GM12878 (cell line): ENCODE results near the gene GRM3. TPM values are rescaled to one million over a fixed set of nuclear protein-coding genes. Genes with fewer than 3 reads are reported as not detected.

ENCODE experiments used
- ATAC-seq: fragments of 200-7000 bp; cut with Tn5 transposase; 3 replicates; pipeline ENCODE4 v1.9.1; 2020; ENCODE audit warnings: mild to moderate bottlenecking, moderate library complexity
- BruUV-seq: library from RNA; stranded (reverse); fragments of 400-500 nt; replicated peaks from 2 replicates; lab custom pipeline; 2021; lab: Mats Ljungman, UMichigan
- CTCF ChIA-PET: fragments of 300-600 bp; sonication (Branson Sonifier 250); formaldehyde crosslinking; extraction: SDS; loops from one replicate; lab custom pipeline; 2021; ENCODE audit warnings: inconsistent platforms; lab: Yijun Ruan, JAX
- POLR2A ChIA-PET: fragments of 350-600 bp; formaldehyde crosslinking; extraction: SDS; loops from one replicate; lab custom pipeline; 2021; ENCODE audit warnings: inconsistent platforms; lab: Charles Lee
- RAD21 ChIA-PET: fragments of 300-600 bp; sonication (Branson Sonifier 250); formaldehyde crosslinking; loops from one replicate; lab custom pipeline; 2023; ENCODE audit warnings: antibody characterized with exemption; ENCODE audit not compliant: unreplicated experiment; lab: Charles Lee
- SMC1A ChIA-PET: fragments of 300-600 bp; sonication (Branson Sonifier 250); formaldehyde crosslinking; loops from one replicate; lab custom pipeline; 2023; ENCODE audit not compliant: unreplicated experiment, uncharacterized antibody; lab: Charles Lee
- DNase-seq: peaks from one replicate; pipeline ENCODE4 v3.0.0-alpha.2; 2011; ENCODE audit warnings: low read depth, low spot score
- FAIRE-seq: peaks from 3 replicates; lab custom pipeline; 2011; peaks lifted over from hg19 to GRCh38; lab: Jason Lieb, UNC
- H2AFZ ChIP-seq: 2 replicates; pipeline ENCODE4 v1.6.0; 2011; ENCODE audit warnings: low read depth, low read length, control low read depth; ENCODE audit not compliant: control insufficient read depth
- H3K27ac ChIP-seq: 2 replicates; pipeline ENCODE4 v1.5.1; 2011; ENCODE audit warnings: control low read depth; ENCODE audit not compliant: control insufficient read depth, insufficient read depth
- H3K27me3 ChIP-seq, 2 experiments: replicated peaks in 1 of 2; 2 replicates each; pipeline versions ENCODE4 v1.6.0 to v1.6.1; 2011; ENCODE audit warnings: low read length in 1 of 2; ENCODE audit not compliant: control insufficient read depth in 2 of 2, insufficient read depth in 2 of 2
- H3K36me3 ChIP-seq, 2 experiments: 2 replicates each; pipeline ENCODE4 v1.5.1; 2011; ENCODE audit warnings: low read length in 1 of 2; ENCODE audit not compliant: control insufficient read depth in 2 of 2, insufficient read depth in 2 of 2
- H3K4me1 ChIP-seq: 2 replicates; pipeline ENCODE4 v1.6.1; 2011; ENCODE audit warnings: mild to moderate bottlenecking, low read length, moderate library complexity, mixed read lengths; ENCODE audit not compliant: control insufficient read depth, insufficient read depth
- H3K4me2 ChIP-seq: 2 replicates; pipeline ENCODE4 v1.6.0; 2011; ENCODE audit warnings: control low read depth; ENCODE audit not compliant: control insufficient read depth, insufficient read depth
- H3K4me3 ChIP-seq: fragments of 200-600 bp; sonication (generic); 2 replicates; pipeline ENCODE4 v1.5.1; 2016
- H3K79me2 ChIP-seq: 2 replicates; pipeline ENCODE4 v1.6.0; 2011; ENCODE audit warnings: low read length; ENCODE audit not compliant: control insufficient read depth, insufficient read depth
- H3K9ac ChIP-seq: 2 replicates; pipeline ENCODE4 v1.8.0; 2011; ENCODE audit warnings: low read length, control low read depth, mixed read lengths; ENCODE audit not compliant: control insufficient read depth, insufficient read depth
- H3K9me3 ChIP-seq: replicated peaks from 3 replicates; pipeline ENCODE4 v1.5.1; 2011; ENCODE audit warnings: mild to moderate bottlenecking, low read length; ENCODE audit not compliant: control insufficient read depth, insufficient read depth
- H4K20me1 ChIP-seq: 2 replicates; pipeline ENCODE4 v1.6.0; 2011; ENCODE audit not compliant: control insufficient read depth, insufficient read depth
- E2F4 ChIP-seq: IDR thresholded peaks from 2 replicates; pipeline ENCODE4 v1.6.1; 2012; ENCODE audit warnings: low read depth, low read length, improper control_type of control experiment
- EGR1 ChIP-seq, 2 experiments: IDR thresholded peaks; 1 replicate in 1 of 2; 2 replicates in 1 of 2; pipeline ENCODE4 v1.6.1; 2011 to 2012; ENCODE audit warnings: low read depth in 2 of 2, low read length in 2 of 2, borderline replicate concordance in 1 of 2, mild to moderate bottlenecking in 1 of 2, moderate library complexity in 1 of 2
- FOXK2 ChIP-seq: fragments of 450-650 bp; IDR thresholded peaks from 2 replicates; pipeline ENCODE4 v1.6.1; 2017; ENCODE audit warnings: mild to moderate bottlenecking, moderate library complexity
- IKZF2 ChIP-seq, 2 experiments: fragments of 450-650 bp; IDR thresholded peaks; 2 replicates each; pipeline ENCODE4 v1.6.1; 2017; ENCODE audit warnings: mild to moderate bottlenecking in 2 of 2, moderate library complexity in 2 of 2
- IRF3 ChIP-seq: fragments of 450-650 bp; IDR thresholded peaks from 2 replicates; pipeline ENCODE4 v1.6.1; 2014; ENCODE audit warnings: mild to moderate bottlenecking
- MLLT1 ChIP-seq: fragments of 450-650 bp; IDR thresholded peaks from 2 replicates; pipeline ENCODE4 v1.6.1; 2016; ENCODE audit warnings: mild to moderate bottlenecking
- NFIC ChIP-seq: IDR thresholded peaks from 2 replicates; pipeline ENCODE4 v1.6.1; 2012; ENCODE audit warnings: low read depth, mild to moderate bottlenecking, inconsistent platforms, low read length, moderate library complexity
- NFXL1 ChIP-seq: fragments of 450-650 bp; IDR thresholded peaks from 2 replicates; pipeline ENCODE4 v1.6.1; 2017; ENCODE audit warnings: antibody characterized with exemption, mild to moderate bottlenecking, borderline replicate concordance
- NR2C2 ChIP-seq: IDR thresholded peaks from 2 replicates; pipeline ENCODE4 v1.6.1; 2011; ENCODE audit warnings: borderline replicate concordance, low read depth; ENCODE audit not compliant: control insufficient read depth, insufficient read length
- PAX8 ChIP-seq: fragments of 450-650 bp; IDR thresholded peaks from 2 replicates; pipeline ENCODE4 v1.6.1; 2017; ENCODE audit warnings: mild to moderate bottlenecking, moderate library complexity
- PKNOX1 ChIP-seq: fragments of 450-650 bp; IDR thresholded peaks from 2 replicates; pipeline ENCODE4 v1.6.1; 2016; ENCODE audit warnings: mild to moderate bottlenecking
- RAD51 ChIP-seq: fragments of 450-650 bp; IDR thresholded peaks from 2 replicates; pipeline ENCODE4 v1.6.1; 2016; ENCODE audit warnings: moderate library complexity, mild to moderate bottlenecking, inconsistent platforms
- RUNX3 ChIP-seq: IDR thresholded peaks from 2 replicates; pipeline ENCODE4 v1.6.1; 2012; ENCODE audit warnings: low read length, inconsistent platforms
- SREBF2 ChIP-seq: IDR thresholded peaks from 2 replicates; pipeline ENCODE4 v1.6.1; 2012; ENCODE audit warnings: mild to moderate bottlenecking, low read length
- WRNIP1 ChIP-seq: IDR thresholded peaks from 2 replicates; pipeline ENCODE4 v1.6.1; 2011; ENCODE audit warnings: low read depth, low read length, improper control_type of control experiment, borderline replicate concordance
- ZBTB33 ChIP-seq: fragments of 450-650 bp; IDR thresholded peaks from 2 replicates; pipeline ENCODE4 v1.6.1; 2017; ENCODE audit warnings: mild to moderate bottlenecking
- ZZZ3 ChIP-seq: IDR thresholded peaks from 2 replicates; pipeline ENCODE4 v1.6.1; 2011; ENCODE audit warnings: low read depth; ENCODE audit not compliant: control insufficient read depth, insufficient read length
- WGBS: methylation state at CpG from one replicate; pipeline ENCODE4 v1.1.6; 2016; ENCODE audit warnings: low lambda C conversion rate; ENCODE audit not compliant: insufficient replicate concordance, insufficient coverage; ENCODE audit errors: missing lambda C conversion rate; 5-methylcytosine and 5-hydroxymethylcytosine counted together
- in situ Hi-C: fragments of 300-500 bp; cut with MboI; formaldehyde crosslinking; loops from 9 replicates; pipeline ENCODE4 v1.14.3; 2018; ENCODE audit warnings: mixed read lengths
- intact Hi-C: fragments of 100-400 bp; cut with micrococcal nuclease; formaldehyde crosslinking; loops from one replicate; pipeline ENCODE4 v1.14.2; 2022; ENCODE audit not compliant: unreplicated experiment
- polyA plus RNA-seq, 11 experiments: library from polyadenylated mRNA; depleted of rRNA in 4 of 11; unstranded in 6 of 11; stranded (reverse) in 5 of 11; fragments of >200 nt; fragmentation: Nextera tagmentation in 4 of 11; fragmentation: Illumina TruSeq in 1 of 11; extraction: Ambion mirVana in 4 of 11; extraction: Trizol in 1 of 11; gene quantifications; 1 replicate in 1 of 11; 2 replicates in 10 of 11; pipeline versions ENCODE4 v1.2.1 to v1.2.3, GENCODE V29; 2011 to 2016; ENCODE audit warnings: inconsistent platforms in 2 of 11, missing spikeins in 2 of 11, low read depth in 1 of 11
- total RNA-seq, 4 experiments: library from RNA; depleted of rRNA in 3 of 4; stranded (reverse); fragments of >200 nt in 3 of 4; fragmentation: Illumina TruSeq in 1 of 4; extraction: Trizol in 1 of 4; gene quantifications; 2 replicates each; pipeline versions ENCODE4 v1.2.1 to v1.2.3, GENCODE V29; 2013 to 2021

The GRM3 gene
- total and polyA plus RNA-seq, 10 of the 15 experiments (the other 5 are each of a cell fraction or from before 2014, with no cell fraction given) = 0.03 to 0.49 (median 0.15) TPM; not detected in 1

GRCh38 chr7:86708031-86708680, 64.4 kb downstream of the GRM3 start:
- intact Hi-C loops = no loop called here
- H3K9ac ChIP-seq = no peak overlapping the region
- H2AFZ ChIP-seq = no peak overlapping the region
- DNase-seq (no peak), FAIRE-seq (no peak), ATAC-seq (no peak)
- H3K9me3 ChIP-seq = no peaks in the 10 kb centered on the region
- ChIA-PET CTCF (no interaction called here), POLR2A (no interaction called here), RAD21 (no interaction called here), SMC1A (no interaction called here)
- WGBS = 55% methylated on average over 6 of the region's 6 CpGs
- H3K27ac ChIP-seq = no peak overlapping the region
- H4K20me1 ChIP-seq = no peaks in the 10 kb centered on the region
- no peaks in the 10 kb centered on the region for H3K27me3 ChIP-seq
- no peaks in the 10 kb centered on the region for H3K4me1 ChIP-seq
- no peak overlapping the region for H3K4me3 ChIP-seq
- BruUV-seq = no TSS peak
- no peaks in the 10 kb centered on the region for H3K36me3 ChIP-seq
- no peak overlapping the region for H3K4me2 ChIP-seq
- no peaks in the 10 kb centered on the region for H3K79me2 ChIP-seq
- in situ Hi-C loops = no loop called here
- no peak for TF ChIP-seq RAD51
- no peak for TF ChIP-seq NR2C2
- no peak for TF ChIP-seq EGR1 (IDR thresholded peaks at IDR 0.05; ENCODE audit: borderline replicate concordance in 1 of 2, low read depth in 2 of 2, low read length in 2 of 2)
- no peak for TF ChIP-seq NFIC
- no peak for TF ChIP-seq NFXL1
- no peak for TF ChIP-seq ZBTB33
- TF ChIP-seq RUNX3 = no peak
- no peak for TF ChIP-seq IRF3
- TF ChIP-seq MLLT1 = no peak
- no peak for TF ChIP-seq IKZF2 (IDR thresholded peaks at IDR 0.05)
- TF ChIP-seq PAX8 = no peak
- no peak for TF ChIP-seq FOXK2
- TF ChIP-seq ZZZ3 = no peak
- no peak for TF ChIP-seq WRNIP1
- TF ChIP-seq E2F4 = no peak
- TF ChIP-seq SREBF2 = no peak
- TF ChIP-seq PKNOX1 = no peak
